ENCODE measurements around the gene BHLHA9.

DNA sequence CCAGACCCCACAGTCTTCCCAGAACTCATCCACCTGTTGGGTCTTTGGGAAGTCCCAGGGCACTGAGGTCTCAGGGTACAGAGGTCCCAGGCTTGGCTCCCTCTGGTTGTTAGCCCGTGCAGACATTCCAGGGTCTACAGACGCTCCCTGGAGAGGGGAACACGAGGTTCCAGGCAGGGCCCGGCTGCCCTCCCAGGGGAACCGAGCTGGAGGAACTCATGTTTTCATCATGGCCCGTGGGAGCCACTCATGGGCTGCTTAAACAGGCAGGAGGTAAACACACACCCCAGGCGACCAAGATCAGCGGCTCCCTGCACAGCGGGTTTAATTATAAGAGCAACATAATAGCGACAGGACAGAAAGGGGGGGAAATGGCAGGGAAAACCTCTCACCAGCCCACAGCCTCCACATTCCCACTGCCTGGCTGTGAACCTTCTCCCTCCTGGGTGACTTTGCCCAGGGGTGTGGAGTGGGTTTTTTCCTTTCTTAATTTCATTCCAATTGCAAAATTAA lies 45.7 kb downstream of the BHLHA9 start:
- no peak for TF ChIP-seq ZNF175 (CRISPR knock-in tag; IDR thresholded peaks at IDR 0.05; ENCODE audit: low read depth)
- TF ChIP-seq PHF20 (IDR thresholded peaks at IDR 0.05; ENCODE audit: partially characterized antibody): no peak
- no peak for TF ChIP-seq IRF1 (CRISPR knock-in tag; IDR thresholded peaks at IDR 0.05; ENCODE audit: borderline replicate concordance)

Data from K562 (cell line).